Keratinocyte (primary cell): ENCODE data around the gene SANBR. TPM values are rescaled to one million over a fixed set of nuclear protein-coding genes. Genes with fewer than 3 reads are reported as not detected.

Source experiments
- DNase-seq: peaks from one replicate; pipeline ENCODE4 v3.0.0-alpha.2; 2011; ENCODE audit warnings: low read depth, missing footprints, low spot score
- FAIRE-seq: peaks from 2 replicates; lab custom pipeline; 2011; peaks lifted over from hg19 to GRCh38; lab: Jason Lieb, UNC
- H2AFZ ChIP-seq: 2 replicates; pipeline ENCODE4 v1.6.0; 2012; ENCODE audit warnings: low read length, control low read depth, inconsistent platforms; ENCODE audit not compliant: control insufficient read depth
- H3K27ac ChIP-seq: 2 replicates; pipeline ENCODE4 v1.5.1; 2011; ENCODE audit warnings: low read length; ENCODE audit not compliant: control insufficient read depth, insufficient read depth
- H3K27me3 ChIP-seq: 3 replicates; pipeline ENCODE4 v1.6.0; 2011; ENCODE audit warnings: low read length; ENCODE audit not compliant: control insufficient read depth, insufficient read depth; ENCODE audit errors: extremely low read depth
- H3K36me3 ChIP-seq, 2 experiments: 2 replicates in 1 of 2; 3 replicates in 1 of 2; pipeline ENCODE4 v1.5.1; 2011; ENCODE audit warnings: low read length in 2 of 2, mild to moderate bottlenecking in 1 of 2; ENCODE audit not compliant: control insufficient read depth in 2 of 2, insufficient read depth in 2 of 2; ENCODE audit errors: extremely low read depth in 1 of 2
- H3K4me1 ChIP-seq: 3 replicates; pipeline ENCODE4 v1.5.1; 2011; ENCODE audit warnings: low read length; ENCODE audit not compliant: control insufficient read depth, insufficient read depth; ENCODE audit errors: extremely low read depth
- H3K4me2 ChIP-seq: 3 replicates; pipeline ENCODE4 v1.6.0; 2011; ENCODE audit warnings: low read depth, low read length; ENCODE audit not compliant: control insufficient read depth, insufficient read depth; ENCODE audit errors: extremely low read depth
- H3K4me3 ChIP-seq, 3 experiments: fragments of 200-600 bp in 1 of 3; sonication (generic) in 1 of 3; 2 replicates in 2 of 3; 3 replicates in 1 of 3; pipeline ENCODE4 v1.5.1; 2011 to 2016; ENCODE audit warnings: low read length in 3 of 3, mild to moderate bottlenecking in 3 of 3, control low read depth in 2 of 3, inconsistent platforms in 1 of 3, low read depth in 1 of 3, mixed read lengths in 1 of 3, mixed run types in 1 of 3, moderate library complexity in 1 of 3; ENCODE audit not compliant: control insufficient read depth in 2 of 3, insufficient read depth in 2 of 3; ENCODE audit errors: extremely low read depth in 1 of 3
- H3K79me2 ChIP-seq: 2 replicates; pipeline ENCODE4 v1.6.0; 2012; ENCODE audit warnings: low read length; ENCODE audit not compliant: control insufficient read depth, insufficient read depth
- H3K9ac ChIP-seq: 3 replicates; pipeline ENCODE4 v1.6.0; 2011; ENCODE audit warnings: low read length; ENCODE audit not compliant: control insufficient read depth, insufficient read depth; ENCODE audit errors: extremely low read depth
- H3K9me1 ChIP-seq: 3 replicates; pipeline ENCODE4 v1.6.0; 2011; ENCODE audit warnings: low read length; ENCODE audit not compliant: control insufficient read depth, insufficient read depth; ENCODE audit errors: extremely low read depth
- H3K9me3 ChIP-seq: 2 replicates; pipeline ENCODE4 v1.5.1; 2012; ENCODE audit warnings: low read depth, low read length; ENCODE audit not compliant: control insufficient read depth
- H4K20me1 ChIP-seq: 3 replicates; pipeline ENCODE4 v1.6.0; 2011; ENCODE audit warnings: low read length; ENCODE audit not compliant: control insufficient read depth, insufficient read depth; ENCODE audit errors: extremely low read depth
- EZH2 ChIP-seq: IDR thresholded peaks from one replicate; pipeline ENCODE4 v1.6.1; 2012; ENCODE audit warnings: inconsistent platforms, mild to moderate bottlenecking, low read length, moderate library complexity
- dilution Hi-C: fragments of 300-500 bp; cut with MboI; formaldehyde crosslinking; loops from one replicate; pipeline ENCODE4 v1.7.0; 2020; ENCODE audit warnings: low sequenced_read_pairs; ENCODE audit not compliant: extremely low pct_ligation_motif_present
- polyA plus RNA-seq, 5 experiments: library from polyadenylated mRNA; depleted of rRNA in 3 of 5; stranded (reverse) in 3 of 5; stranded (forward) in 1 of 5; unstranded in 1 of 5; fragments of >200 nt; gene quantifications; 1 replicate in 1 of 5; 2 replicates in 3 of 5; 3 replicates in 1 of 5; pipeline versions ENCODE4 v1.2.1 to v1.2.3, GENCODE V29; 2011 to 2012; ENCODE audit warnings: missing spikeins in 2 of 5, low read depth in 1 of 5, low replicate concordance in 1 of 5
- TF ChIP-seq, protein P1 (sequence below), 3 experiments: IDR thresholded peaks in 1 of 3; conservative IDR thresholded peaks in 1 of 3; optimal IDR thresholded peaks in 1 of 3; 2 replicates in 2 of 3; 3 replicates in 1 of 3; pipeline versions ENCODE3 to v1.5.1; 2011; ENCODE audit warnings: low read length in 3 of 3, mild to moderate bottlenecking in 3 of 3, moderate library complexity in 2 of 3, control low read depth in 1 of 3, inconsistent platforms in 1 of 3; ENCODE audit not compliant: insufficient read depth in 2 of 3; ENCODE audit errors: extremely low read depth in 1 of 3

SANBR gene
- polyA plus RNA-seq, 1 donor (not counting 4 experiments of a cell fraction or from before 2014, with no cell fraction given): 7.0 TPM

DNA sequence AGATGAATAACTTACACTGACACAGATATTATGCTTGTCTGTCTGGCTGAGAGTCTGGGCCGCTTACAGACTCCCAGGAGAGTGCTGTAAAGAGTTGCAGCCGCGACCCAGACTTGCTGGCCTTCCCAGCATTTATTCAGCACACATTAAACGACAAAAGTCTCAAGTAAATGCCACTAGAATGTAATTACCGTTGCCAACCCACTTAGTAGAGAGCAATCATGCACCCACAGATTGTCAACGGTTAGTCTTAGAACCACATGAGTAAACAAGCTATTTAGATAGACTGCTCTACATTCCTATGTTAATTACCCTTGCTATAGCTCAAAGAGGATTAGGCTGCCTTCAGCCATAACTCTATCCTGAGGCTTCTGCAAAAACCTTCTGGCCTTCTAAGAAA, 48.5 kb downstream of the SANBR start:
- Histone ChIP-seq H3K4me3 (no peak overlapping the region), H3K9ac (no peak overlapping the region), H3K4me1 (no peaks in the 10 kb centered on the region), H3K27ac (no peak overlapping the region), H3K79me2 (no peaks in the 10 kb centered on the region), H3K9me1 (no peaks in the 10 kb centered on the region), H3K27me3 (no peaks in the 10 kb centered on the region), H3K36me3 (peaks cover 0 to 2% of the 10 kb centered on the region in 2 experiments), H4K20me1 (no peaks in the 10 kb centered on the region), H3K4me2 (no peak overlapping the region), H2AFZ (no peak overlapping the region), H3K9me3 (no peaks in the 10 kb centered on the region)
- FAIRE-seq (no peak), DNase-seq (no peak)
- dilution Hi-C loops: no loop called here
- TF ChIP-seq EZH2: no peak
- TF ChIP-seq, protein P1, sequence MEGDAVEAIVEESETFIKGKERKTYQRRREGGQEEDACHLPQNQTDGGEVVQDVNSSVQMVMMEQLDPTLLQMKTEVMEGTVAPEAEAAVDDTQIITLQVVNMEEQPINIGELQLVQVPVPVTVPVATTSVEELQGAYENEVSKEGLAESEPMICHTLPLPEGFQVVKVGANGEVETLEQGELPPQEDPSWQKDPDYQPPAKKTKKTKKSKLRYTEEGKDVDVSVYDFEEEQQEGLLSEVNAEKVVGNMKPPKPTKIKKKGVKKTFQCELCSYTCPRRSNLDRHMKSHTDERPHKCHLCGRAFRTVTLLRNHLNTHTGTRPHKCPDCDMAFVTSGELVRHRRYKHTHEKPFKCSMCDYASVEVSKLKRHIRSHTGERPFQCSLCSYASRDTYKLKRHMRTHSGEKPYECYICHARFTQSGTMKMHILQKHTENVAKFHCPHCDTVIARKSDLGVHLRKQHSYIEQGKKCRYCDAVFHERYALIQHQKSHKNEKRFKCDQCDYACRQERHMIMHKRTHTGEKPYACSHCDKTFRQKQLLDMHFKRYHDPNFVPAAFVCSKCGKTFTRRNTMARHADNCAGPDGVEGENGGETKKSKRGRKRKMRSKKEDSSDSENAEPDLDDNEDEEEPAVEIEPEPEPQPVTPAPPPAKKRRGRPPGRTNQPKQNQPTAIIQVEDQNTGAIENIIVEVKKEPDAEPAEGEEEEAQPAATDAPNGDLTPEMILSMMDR (optimal IDR thresholded peaks at IDR 0.05 in 1 of 3, IDR thresholded peaks at IDR 0.05 in 1 of 3, conservative IDR thresholded peaks at IDR 0.05 in 1 of 3; ENCODE audit: extremely low read depth in 1 of 3, insufficient read depth in 2 of 3, low read length in 3 of 3): no peak

Other genes starting within 250 kb of the SANBR start
- gene REL, start 184.3 kb upstream of the SANBR start, polyA plus RNA-seq: 8.0 to 9.0 TPM (median 8.0 TPM) in 3 replicates
- gene PEX13, start 48.2 kb upstream of the SANBR start, polyA plus RNA-seq: 23.0 to 38.5 TPM (median 35.9 TPM) in 3 replicates
- gene PUS10, start 47.6 kb upstream of the SANBR start, polyA plus RNA-seq: 3.3 to 4.8 TPM (median 4.8 TPM) in 3 replicates
- 14.1 to 24.3 TPM (median 20.9 TPM) in 3 replicates for gene C2orf74, start 96.3 kb downstream of the SANBR start, polyA plus RNA-seq